Activated naive CD4-positive, alpha-beta T cell treated with anti-CD3 and anti-CD28 coated beads, Interleukin-2, amount 10 ng/mL, durations not matched to agents 7 days and 5 days (primary cell): ENCODE data around the gene MRPS10.
A peak's percentile ranks its signal among the peaks of the same experiment; 100 is the strongest.

Experiments
- CTCF ChIA-PET: fragments of 350-600 bp; sonication (Branson Sonifier 250); formaldehyde crosslinking; loops from one replicate; lab custom pipeline; 2021; ENCODE audit warnings: antibody characterized with exemption; lab: Charles Lee
- DNase-seq: peaks from one replicate; pipeline ENCODE4 v3.0.0-alpha.2; 2020
- H3K27ac Mint-ChIP-seq: one replicate; pipeline ENCODE4 v1.8.0; 2021; ENCODE audit warnings: mild to moderate bottlenecking, moderate library complexity, mixed read lengths
- H3K27me3 Mint-ChIP-seq: one replicate; pipeline ENCODE4 v1.8.0; 2021; ENCODE audit warnings: mild to moderate bottlenecking, mixed read lengths
- H3K36me3 Mint-ChIP-seq: one replicate; pipeline ENCODE4 v1.8.0; 2021; ENCODE audit warnings: mixed read lengths
- H3K4me1 Mint-ChIP-seq: one replicate; pipeline ENCODE4 v1.8.0; 2021; ENCODE audit warnings: mixed read lengths
- H3K4me3 Mint-ChIP-seq: one replicate; pipeline ENCODE4 v1.8.0; 2021; ENCODE audit warnings: mild to moderate bottlenecking, moderate library complexity, mixed read lengths
- H3K9me3 Mint-ChIP-seq: one replicate; pipeline ENCODE4 v1.8.0; 2021; ENCODE audit warnings: mixed read lengths

Gene MRPS10

DNA sequence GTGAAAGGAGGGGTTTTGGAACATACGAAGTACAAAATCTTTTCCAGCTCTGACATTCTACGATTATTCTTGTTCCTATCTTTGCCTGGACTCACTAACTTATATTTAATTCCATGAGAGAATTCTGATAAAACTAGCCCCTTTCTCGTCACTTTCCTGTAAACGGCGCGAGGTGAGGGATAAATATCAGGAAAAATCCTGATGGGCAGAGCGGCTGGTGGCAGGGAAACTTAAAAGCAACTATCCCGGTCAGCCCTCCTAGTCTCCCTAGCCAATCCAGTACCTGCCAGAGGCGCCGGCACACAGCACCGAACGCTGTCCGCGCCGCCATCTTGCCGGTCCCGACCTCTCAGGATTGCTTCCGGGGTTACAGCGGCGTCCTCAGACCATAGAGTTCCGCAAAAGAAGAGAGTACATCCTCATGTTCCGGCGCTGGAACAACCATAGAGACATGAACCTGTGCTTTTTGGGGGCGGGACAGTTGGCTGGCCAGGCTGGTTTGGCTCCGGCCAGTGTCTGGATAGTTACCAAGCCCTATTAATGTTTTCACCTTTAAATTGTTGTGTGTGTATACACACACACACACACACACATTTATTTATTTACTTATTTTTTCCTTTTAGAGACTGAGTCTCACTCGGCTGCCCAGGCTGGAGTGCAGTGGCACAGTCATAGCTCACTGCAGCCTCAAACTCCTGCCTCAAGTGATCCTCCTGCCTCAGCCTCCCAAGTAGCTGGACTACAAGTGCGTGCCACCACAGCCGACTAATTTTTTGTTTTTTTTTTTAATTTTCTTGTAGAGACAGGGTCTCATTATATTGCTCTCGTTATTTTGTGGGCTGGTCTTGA lies at the start of gene MRPS10:
MRPS10 (minus strand) TSS at position 343 of the 849 bp plus-strand sequence; CDS start at position 331, 12 bp downstream.
- CTCF ChIA-PET = interaction anchor here (0.9 to 5.7 kb wide), 4 partner anchors 10 to 432 kb away, joined by 3 to 48 read pairs (median 4); partner anchors contain the start of gene TOMM6
- peaks cover 28% of the 10 kb centered on the region for H3K4me1 Mint-ChIP-seq
- H3K4me3 Mint-ChIP-seq = peak within 1 kb of the TSS; percentile 99
- DNase-seq = peak; percentile 95
- H3K36me3 Mint-ChIP-seq = peaks cover 12% of the 10 kb centered on the region
- peak within 1 kb of the TSS; percentile 95 for H3K27ac Mint-ChIP-seq
- no peaks in the 10 kb centered on the region for H3K27me3 Mint-ChIP-seq
- no peaks in the 10 kb centered on the region for H3K9me3 Mint-ChIP-seq

DNA sequence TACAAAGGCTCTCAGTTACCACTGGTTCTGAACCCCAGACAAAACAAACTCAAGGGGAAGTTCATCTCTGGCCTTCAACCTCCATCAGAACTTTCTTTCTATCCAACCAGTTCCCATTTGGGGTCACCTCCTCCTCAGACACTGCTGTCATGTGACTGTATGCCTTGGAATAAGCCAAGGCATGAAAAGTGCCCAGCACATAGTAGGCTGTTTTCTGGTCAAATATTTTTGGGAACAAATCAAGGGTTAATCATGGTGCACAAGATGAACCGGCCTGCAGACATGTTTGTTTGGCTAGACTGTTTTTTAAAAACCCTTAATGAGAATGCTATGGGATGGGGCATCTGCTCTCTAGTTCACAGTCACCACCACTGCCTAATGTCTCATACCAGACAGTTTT lies 48.9 kb upstream of the MRPS10 start:
- H3K4me1 Mint-ChIP-seq = peaks cover 18% of the 10 kb centered on the region
- H3K27ac Mint-ChIP-seq = no peak overlapping the region
- CTCF ChIA-PET = interaction anchor here (1.7 kb wide), 1 partner anchor 265 kb away, joined by 4 read pairs; no protein-coding TSS in a partner anchor
- H3K4me3 Mint-ChIP-seq = no peak overlapping the region
- H3K9me3 Mint-ChIP-seq = no peaks in the 10 kb centered on the region
- H3K36me3 Mint-ChIP-seq = peaks cover 27% of the 10 kb centered on the region
- no peak for DNase-seq
- H3K27me3 Mint-ChIP-seq = no peaks in the 10 kb centered on the region

DNA sequence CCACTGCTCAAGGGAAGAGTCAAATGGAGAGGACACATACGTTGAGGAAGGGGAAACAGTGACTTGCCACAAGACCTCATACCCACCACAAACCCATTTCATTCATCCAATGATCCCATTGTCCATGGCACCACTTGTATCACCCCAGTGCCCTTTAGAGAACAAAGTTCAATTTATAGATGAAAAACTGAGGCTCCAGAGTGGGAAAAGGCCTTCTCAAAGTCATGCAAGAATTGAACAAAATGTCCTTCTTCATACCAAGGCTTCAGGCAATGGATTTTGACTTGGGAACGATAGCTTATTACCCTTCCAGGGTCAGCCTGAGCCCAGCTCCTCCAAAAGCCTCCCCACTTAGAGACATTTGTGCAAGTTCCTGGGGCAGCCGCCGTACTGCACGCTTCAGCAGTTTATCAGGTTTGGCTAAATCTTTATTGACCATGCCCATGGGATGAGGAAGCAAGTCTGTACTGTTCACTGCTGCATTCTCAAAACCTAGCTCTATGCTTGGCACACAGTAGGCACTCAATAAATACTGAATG lies 47.3 kb upstream of the MRPS10 start:
- no peaks in the 10 kb centered on the region for H3K9me3 Mint-ChIP-seq
- H3K27ac Mint-ChIP-seq = no peak overlapping the region
- CTCF ChIA-PET = interaction anchor here (1.9 kb wide), 1 partner anchor 283 kb away, joined by 6 read pairs; no protein-coding TSS in a partner anchor
- H3K4me1 Mint-ChIP-seq = peaks cover 12% of the 10 kb centered on the region
- no peak for DNase-seq
- H3K36me3 Mint-ChIP-seq = peaks cover 27% of the 10 kb centered on the region
- H3K27me3 Mint-ChIP-seq = no peaks in the 10 kb centered on the region
- H3K4me3 Mint-ChIP-seq = no peak overlapping the region

DNA sequence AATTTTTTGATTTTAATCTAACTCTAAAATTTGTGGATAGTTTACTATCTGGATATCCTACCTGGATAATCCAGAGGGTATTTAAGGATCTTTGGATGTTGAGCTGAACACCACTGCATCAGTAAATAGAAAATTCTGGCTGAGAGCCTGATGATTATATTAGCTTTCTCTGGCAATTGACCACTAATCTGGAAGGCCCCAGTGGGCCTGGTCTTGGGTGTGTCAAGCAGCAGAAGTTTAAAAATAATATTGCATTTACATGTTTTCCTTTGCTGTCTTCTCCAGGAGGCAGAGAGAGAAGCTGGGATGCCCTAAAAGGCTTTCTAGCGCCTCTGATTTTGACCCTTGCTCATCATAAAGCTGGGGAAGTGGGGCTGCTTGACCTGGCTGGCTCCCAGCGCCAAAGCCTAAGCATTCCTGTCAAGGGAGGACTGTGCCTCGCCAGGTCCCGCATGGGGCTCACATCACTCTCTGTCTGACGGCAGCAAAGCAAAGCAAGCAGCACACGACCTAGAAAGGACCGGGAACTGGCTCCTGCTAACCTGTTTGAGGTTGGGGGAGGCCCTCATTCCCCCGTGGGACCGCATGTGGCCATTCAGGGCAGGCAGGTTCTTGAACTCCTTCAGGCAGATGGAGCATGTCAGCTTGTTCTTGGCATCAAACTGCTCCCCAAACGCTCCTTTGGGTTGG lies 46.6 kb upstream of the MRPS10 start:
- H3K27ac Mint-ChIP-seq = no peak overlapping the region
- CTCF ChIA-PET = interaction anchor here (1.9 kb wide), 1 partner anchor 283 kb away, joined by 6 read pairs; no protein-coding TSS in a partner anchor
- peaks cover 22% of the 10 kb centered on the region for H3K36me3 Mint-ChIP-seq

DNA sequence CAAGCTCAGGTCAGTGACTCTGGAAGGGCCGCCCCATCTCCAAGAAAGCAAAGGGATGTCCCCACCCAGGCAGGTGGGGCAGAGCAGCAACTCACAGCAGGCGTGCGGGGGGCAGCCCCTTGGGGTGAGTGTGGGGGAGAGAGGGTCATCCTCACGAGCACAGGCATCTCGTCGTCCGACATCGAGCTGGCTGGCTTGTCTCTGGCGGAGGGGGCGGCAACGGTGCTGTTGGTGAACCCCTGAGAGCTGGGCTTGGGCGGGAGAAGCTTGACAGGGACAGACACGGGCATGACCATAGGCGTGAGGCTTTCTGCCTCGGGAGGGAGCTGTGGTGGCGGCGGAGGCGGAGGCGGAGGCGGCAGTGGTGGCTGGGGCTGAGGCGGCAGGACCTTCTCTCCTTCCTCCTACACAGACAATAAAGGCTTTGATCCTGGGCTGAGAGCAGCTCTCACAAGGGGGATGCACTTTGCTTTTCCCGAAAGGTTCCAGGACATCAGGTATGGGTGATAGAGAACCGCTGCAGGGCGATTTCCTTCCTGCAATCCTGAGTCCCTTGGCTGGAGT lies 45.6 kb upstream of the MRPS10 start:
- no peaks in the 10 kb centered on the region for H3K27me3 Mint-ChIP-seq
- no peak overlapping the region for H3K27ac Mint-ChIP-seq

More for the DNA sequence above, 46.6 kb upstream of the MRPS10 start:
- H3K27me3 Mint-ChIP-seq = no peaks in the 10 kb centered on the region
- no peaks in the 10 kb centered on the region for H3K9me3 Mint-ChIP-seq
- no peak overlapping the region for H3K4me3 Mint-ChIP-seq
- H3K4me1 Mint-ChIP-seq = peaks cover 6% of the 10 kb centered on the region
- DNase-seq = no peak

DNA sequence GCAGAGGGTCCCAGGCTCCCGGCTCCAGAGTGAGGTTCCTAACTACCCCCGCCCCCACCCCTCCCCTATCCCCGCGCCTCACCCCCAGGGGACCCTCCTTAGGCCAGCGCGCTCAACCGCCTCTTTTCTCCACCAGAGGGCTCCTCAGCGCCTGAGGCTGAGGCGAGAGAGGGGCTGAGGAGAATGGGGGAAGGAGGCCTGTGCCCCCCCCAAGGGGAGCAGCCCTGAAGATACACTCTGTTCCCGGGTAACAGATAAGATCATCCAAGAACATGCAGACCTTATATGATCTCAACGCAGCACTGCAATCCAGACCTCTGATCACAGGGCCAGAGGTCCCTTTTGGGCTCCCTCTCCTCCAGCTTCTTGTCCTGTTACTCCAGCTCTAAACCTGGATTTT lies 43.3 kb upstream of the MRPS10 start:
- no peak overlapping the region for H3K27ac Mint-ChIP-seq
- H3K4me3 Mint-ChIP-seq = no peak overlapping the region

More for the DNA sequence above, 45.6 kb upstream of the MRPS10 start:
- no peaks in the 10 kb centered on the region for H3K9me3 Mint-ChIP-seq
- H3K4me1 Mint-ChIP-seq = no peaks in the 10 kb centered on the region
- DNase-seq = no peak
- peaks cover 18% of the 10 kb centered on the region for H3K36me3 Mint-ChIP-seq
- CTCF ChIA-PET = interaction anchor here (5.8 kb wide), 1 partner anchor 284 kb away, joined by 64 read pairs; no protein-coding TSS in a partner anchor
- no peak overlapping the region for H3K4me3 Mint-ChIP-seq

DNA sequence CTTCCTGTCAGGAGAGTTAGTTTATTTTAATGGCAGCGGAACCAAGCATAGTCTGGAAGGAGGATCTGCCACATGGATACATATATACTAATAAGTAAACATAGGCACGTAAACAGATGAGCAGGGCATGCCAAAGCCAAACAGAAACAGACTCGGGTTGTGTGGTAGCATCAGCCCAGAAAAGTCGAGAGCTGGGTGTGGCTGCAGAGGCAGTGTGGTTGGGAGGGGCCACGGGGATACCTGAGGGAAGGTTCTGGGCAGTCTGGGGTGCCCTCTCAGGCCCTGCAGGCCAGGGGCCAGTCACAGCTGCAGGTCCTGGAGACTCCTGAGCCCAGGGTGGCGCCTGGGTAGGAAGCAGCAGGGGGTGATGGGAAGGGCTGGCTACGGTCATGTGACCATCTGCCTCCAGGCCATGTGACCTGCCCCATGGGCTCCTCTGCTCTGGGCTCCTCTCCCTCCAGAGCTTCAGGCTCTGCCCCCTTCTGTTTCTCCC lies 42.8 kb upstream of the MRPS10 start:
- Mint-ChIP-seq H3K36me3 (peaks cover 14% of the 10 kb centered on the region), H3K9me3 (no peaks in the 10 kb centered on the region), H3K27me3 (no peaks in the 10 kb centered on the region), H3K4me3 (no peak overlapping the region), H3K4me1 (no peaks in the 10 kb centered on the region), H3K27ac (no peak overlapping the region)
- no peak for DNase-seq
- CTCF ChIA-PET = interaction anchor here (0.9 to 5.8 kb wide), 6 partner anchors 9 to 291 kb away, joined by 3 to 64 read pairs (median 5); no protein-coding TSS in a partner anchor

More for the DNA sequence above, 43.3 kb upstream of the MRPS10 start:
- peak; percentile 51 for DNase-seq
- no peaks in the 10 kb centered on the region for H3K4me1 Mint-ChIP-seq
- no peaks in the 10 kb centered on the region for H3K9me3 Mint-ChIP-seq
- peaks cover 14% of the 10 kb centered on the region for H3K36me3 Mint-ChIP-seq
- CTCF ChIA-PET = interaction anchor here (0.8 to 5.8 kb wide), 10 partner anchors 9 to 290 kb away, joined by 3 to 64 read pairs (median 4); no protein-coding TSS in a partner anchor
- H3K27me3 Mint-ChIP-seq = no peaks in the 10 kb centered on the region

DNA sequence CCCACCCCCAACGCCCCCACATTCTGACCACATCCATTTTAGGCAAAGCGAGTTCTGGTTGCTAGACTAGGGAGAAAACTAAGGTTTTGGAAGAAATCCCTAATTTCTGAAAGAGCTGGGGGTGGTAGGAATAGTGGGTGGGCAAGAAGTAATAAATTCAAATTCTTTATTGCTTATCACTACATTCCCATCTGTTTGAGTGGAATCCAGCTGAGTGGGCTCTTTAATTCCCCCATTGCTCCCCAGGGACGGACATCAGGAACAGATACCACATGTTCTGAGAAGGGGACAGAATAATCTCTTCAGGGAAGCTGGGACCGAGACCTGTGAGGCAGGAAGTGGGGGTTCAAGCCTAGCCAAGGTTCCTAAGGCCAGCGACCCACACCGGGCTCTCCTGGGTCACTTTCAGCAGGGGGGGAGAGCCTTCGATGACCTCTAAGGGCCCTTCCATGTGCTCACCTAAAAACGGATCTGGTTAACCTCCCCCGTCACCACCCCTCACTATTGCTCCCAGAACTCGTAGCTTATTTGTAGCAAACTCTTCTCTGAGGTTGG lies 42.3 kb upstream of the MRPS10 start:
- no peak for DNase-seq
- Mint-ChIP-seq H3K4me1 (no peaks in the 10 kb centered on the region), H3K4me3 (no peak overlapping the region)

DNA sequence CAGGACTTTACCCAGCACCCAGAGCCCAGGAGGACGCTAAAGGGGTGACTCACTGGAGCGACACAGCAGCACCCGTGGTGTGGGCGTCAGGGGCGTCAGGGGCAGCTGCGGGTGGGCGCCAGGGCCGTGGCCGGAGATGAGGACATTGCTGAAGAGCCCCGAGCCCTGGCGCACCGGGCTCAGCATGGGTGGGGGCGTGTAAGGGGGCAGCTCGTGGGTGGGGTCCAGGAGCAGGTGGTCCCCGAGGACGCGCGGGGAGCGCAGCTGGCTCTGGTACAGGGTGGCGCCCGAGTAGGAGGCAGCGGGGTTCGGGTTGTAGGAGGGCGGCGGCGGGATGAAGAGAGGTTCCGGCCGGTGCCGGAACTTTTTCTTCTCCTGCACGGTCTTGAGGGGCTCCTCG lies 41.6 kb upstream of the MRPS10 start:
- no peak for DNase-seq

More for the DNA sequence above, 42.3 kb upstream of the MRPS10 start:
- CTCF ChIA-PET = interaction anchor here (0.9 to 5.8 kb wide), 6 partner anchors 10 to 291 kb away, joined by 3 to 64 read pairs (median 5); no protein-coding TSS in a partner anchor
- Mint-ChIP-seq H3K36me3 (peaks cover 14% of the 10 kb centered on the region), H3K27ac (no peak overlapping the region), H3K27me3 (no peaks in the 10 kb centered on the region), H3K9me3 (no peaks in the 10 kb centered on the region)

DNA sequence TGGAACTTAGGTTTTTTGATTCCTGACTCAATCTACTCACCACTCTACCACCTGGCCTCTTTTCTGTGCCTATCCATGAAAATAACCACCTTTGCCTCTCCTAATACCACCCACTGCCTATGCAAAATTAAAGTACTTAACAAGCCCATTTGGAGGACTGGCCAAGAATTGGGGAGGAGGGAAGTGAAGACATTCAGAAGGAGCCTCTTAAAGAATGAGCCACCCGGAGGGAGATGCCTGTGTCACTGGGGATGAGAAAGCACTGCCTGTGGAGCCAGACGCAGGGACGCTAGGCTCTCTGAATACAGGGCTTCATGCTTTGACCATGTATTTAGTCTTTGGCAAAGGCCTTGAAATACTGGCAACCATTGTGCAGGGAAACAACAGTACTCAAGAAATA lies 40.0 kb upstream of the MRPS10 start:
- H3K4me1 Mint-ChIP-seq = no peaks in the 10 kb centered on the region
- H3K9me3 Mint-ChIP-seq = no peaks in the 10 kb centered on the region
- H3K36me3 Mint-ChIP-seq = peaks cover 29% of the 10 kb centered on the region
- CTCF ChIA-PET = no interaction called here
- no peak overlapping the region for H3K27ac Mint-ChIP-seq
- H3K4me3 Mint-ChIP-seq = no peak overlapping the region
- DNase-seq = no peak
- H3K27me3 Mint-ChIP-seq = no peaks in the 10 kb centered on the region

More for the DNA sequence above, 41.6 kb upstream of the MRPS10 start:
- Mint-ChIP-seq H3K36me3 (peaks cover 16% of the 10 kb centered on the region), H3K4me3 (no peak overlapping the region), H3K4me1 (no peaks in the 10 kb centered on the region), H3K27me3 (no peaks in the 10 kb centered on the region), H3K9me3 (no peaks in the 10 kb centered on the region), H3K27ac (no peak overlapping the region)
- CTCF ChIA-PET = interaction anchor here (2.1 to 5.8 kb wide), 2 partner anchors 273 to 288 kb away, joined by 6 to 64 read pairs; no protein-coding TSS in a partner anchor

DNA sequence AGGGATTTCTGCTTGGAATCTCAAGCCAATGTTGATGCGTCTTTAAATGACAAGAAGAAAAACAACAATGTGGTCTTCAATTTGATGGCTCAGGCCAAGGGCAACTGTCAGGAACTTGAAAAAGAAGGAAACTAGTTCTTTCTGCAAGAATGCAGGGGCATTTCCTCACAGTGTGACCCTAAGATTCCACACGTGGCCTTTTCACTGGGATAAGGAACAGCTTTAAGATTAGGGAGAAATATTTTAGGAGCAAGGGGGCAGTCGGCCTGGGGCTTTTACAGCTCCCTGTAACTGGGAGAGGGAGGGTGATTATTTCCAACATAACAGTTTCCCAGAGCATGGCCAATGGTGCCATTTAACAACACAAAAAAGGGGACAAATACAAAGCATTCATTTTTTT lies 39.4 kb upstream of the MRPS10 start:
- CTCF ChIA-PET = interaction anchor here (0.9 kb wide), 1 partner anchor 23 kb away, joined by 3 read pairs; no protein-coding TSS in a partner anchor
- H3K27ac Mint-ChIP-seq = no peak overlapping the region
- no peaks in the 10 kb centered on the region for H3K4me1 Mint-ChIP-seq
- H3K4me3 Mint-ChIP-seq = no peak overlapping the region
- H3K9me3 Mint-ChIP-seq = no peaks in the 10 kb centered on the region
- DNase-seq = no peak
- H3K36me3 Mint-ChIP-seq = peaks cover 34% of the 10 kb centered on the region
- no peaks in the 10 kb centered on the region for H3K27me3 Mint-ChIP-seq

DNA sequence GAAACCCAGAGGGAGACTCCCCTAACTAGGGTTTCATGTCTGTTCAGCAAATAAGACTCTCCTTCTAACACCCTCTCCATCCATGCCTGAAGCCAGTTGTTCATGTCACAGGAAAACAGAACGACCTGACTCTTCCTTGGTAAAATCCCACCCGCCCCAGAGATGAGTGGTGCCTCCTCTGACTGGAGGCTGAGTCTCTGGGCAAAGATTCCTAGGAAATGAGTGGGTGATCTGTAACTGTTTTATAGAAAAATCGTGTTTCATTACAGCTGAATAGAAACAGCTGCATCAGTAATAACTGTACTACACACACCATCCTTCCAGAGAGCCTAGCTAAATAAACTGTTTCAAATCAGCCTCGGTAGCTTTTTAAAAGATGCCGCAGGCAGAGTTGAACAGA lies 37.4 kb upstream of the MRPS10 start:
- peaks cover 34% of the 10 kb centered on the region for H3K36me3 Mint-ChIP-seq
- no peaks in the 10 kb centered on the region for H3K27me3 Mint-ChIP-seq
- no peak overlapping the region for H3K27ac Mint-ChIP-seq
- no peaks in the 10 kb centered on the region for H3K9me3 Mint-ChIP-seq
- H3K4me1 Mint-ChIP-seq = no peaks in the 10 kb centered on the region
- CTCF ChIA-PET = interaction anchor here (0.5 kb wide), 1 partner anchor 264 kb away, joined by 3 read pairs; no protein-coding TSS in a partner anchor
- no peak overlapping the region for H3K4me3 Mint-ChIP-seq
- no peak for DNase-seq

DNA sequence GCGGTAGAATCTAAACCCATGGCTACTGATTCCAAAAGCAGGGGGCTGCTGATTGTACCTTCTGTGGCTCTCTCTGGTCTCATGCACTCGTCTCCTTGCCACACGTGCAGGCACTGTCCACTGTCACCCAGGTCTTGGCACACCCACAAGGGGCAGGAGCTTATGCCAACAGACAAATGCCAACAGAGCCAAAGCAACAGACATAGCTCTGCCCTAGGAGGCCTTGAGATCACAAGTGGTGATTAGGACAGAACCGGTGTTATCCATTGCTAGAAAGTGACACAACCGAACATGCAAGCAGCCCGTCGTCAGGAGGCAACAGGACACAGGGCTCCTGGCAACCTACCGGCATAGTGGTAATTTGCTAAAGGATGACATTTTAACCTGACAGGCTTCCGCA lies 36.8 kb upstream of the MRPS10 start:
- DNase-seq = no peak
- CTCF ChIA-PET = no interaction called here
- Mint-ChIP-seq H3K36me3 (peaks cover 34% of the 10 kb centered on the region), H3K27ac (no peak overlapping the region), H3K9me3 (no peaks in the 10 kb centered on the region), H3K27me3 (no peaks in the 10 kb centered on the region), H3K4me3 (no peak overlapping the region), H3K4me1 (no peaks in the 10 kb centered on the region)
